ENCODE measurements around the gene IGF1R.

GRCh38 chr15:98792117-98792516 lies 143.8 kb downstream of the IGF1R start:
- no peak for TF ChIP-seq CTCF (conservative IDR thresholded peaks at IDR 0.05)
- TF ChIP-seq EZH2 (IDR thresholded peaks at IDR 0.05; ENCODE audit: low read depth): no peak
